Measurements from ENCODE around the gene RDX. TPM values are rescaled to one million over a fixed set of nuclear protein-coding genes. Genes with fewer than 3 reads are reported as not detected.

RDX gene
- total RNA-seq, 4 donors from 2014 or later: 95.7 to 140 (median 115) TPM

GRCh38 chr11:110133160-110133559, 163.3 kb downstream of the RDX start:
- DNase-seq: no peak
- intact Hi-C loops (cut with DNase I; ENCODE audit: low total_unique reads) (no loop called here), in situ Hi-C loops (cut with MboI; ENCODE audit: low sequenced_read_pairs in 4 of 4) (no loop called here)
- H3K9me3 ChIP-seq: no peaks in the 10 kb centered on the region
- no peak overlapping the region for H3K4me3 ChIP-seq
- no peak for TF ChIP-seq CTCF (IDR thresholded peaks at IDR 0.05 in 4 of 5, conservative IDR thresholded peaks at IDR 0.05 in 1 of 5)
- TF ChIP-seq POLR2A (IDR thresholded peaks at IDR 0.05): no peak
- peaks cover 0 to 5% of the 10 kb centered on the region in 2 donors for H3K36me3 ChIP-seq
- ATAC-seq: no peak
- no peak overlapping the region for H3K27ac ChIP-seq
- peaks cover 3 to 29% of the 10 kb centered on the region in 2 donors for H3K4me1 ChIP-seq
- H3K27me3 ChIP-seq: no peaks in the 10 kb centered on the region

GRCh38 chr11:110131386-110132123, 164.9 kb downstream of the RDX start:
- no peak overlapping the region for H3K27ac ChIP-seq
- no peaks in the 10 kb centered on the region for H3K27me3 ChIP-seq
- H3K9me3 ChIP-seq: no peaks in the 10 kb centered on the region
- peaks cover 3 to 30% of the 10 kb centered on the region in 2 donors for H3K4me1 ChIP-seq
- intact Hi-C loops (cut with DNase I; ENCODE audit: low total_unique reads): no loop called here
- in situ Hi-C loops (cut with MboI; ENCODE audit: low sequenced_read_pairs in 4 of 4): no loop called here
- no peak overlapping the region for H3K4me3 ChIP-seq
- DNase-seq (no peak), ATAC-seq (no peak)
- TF ChIP-seq CTCF (IDR thresholded peaks at IDR 0.05 in 4 of 5, conservative IDR thresholded peaks at IDR 0.05 in 1 of 5): no peak
- TF ChIP-seq POLR2A (IDR thresholded peaks at IDR 0.05): no peak
- no peaks in the 10 kb centered on the region for H3K36me3 ChIP-seq

GRCh38 chr11:110130642-110131238, 165.7 kb downstream of the RDX start:
- H3K27ac ChIP-seq: no peak overlapping the region
- ATAC-seq (peak; percentile 19 to 33), DNase-seq (no peak)

GRCh38 chr11:110128161-110128560, 168.3 kb downstream of the RDX start:
- intact Hi-C loops (cut with DNase I; ENCODE audit: low total_unique reads) (no loop called here), in situ Hi-C loops (cut with MboI; ENCODE audit: low sequenced_read_pairs in 4 of 4) (no loop called here)
- Histone ChIP-seq H3K4me3 (no peak overlapping the region), H3K27me3 (no peaks in the 10 kb centered on the region), H3K27ac (no peak overlapping the region), H3K4me1 (peaks cover 3 to 27% of the 10 kb centered on the region in 2 donors), H3K36me3 (no peaks in the 10 kb centered on the region), H3K9me3 (no peaks in the 10 kb centered on the region)
- DNase-seq (no peak), ATAC-seq (no peak)
- TF ChIP-seq POLR2A (IDR thresholded peaks at IDR 0.05): no peak
- TF ChIP-seq CTCF (IDR thresholded peaks at IDR 0.05 in 4 of 5, conservative IDR thresholded peaks at IDR 0.05 in 1 of 5): no peak

More at GRCh38 chr11:110130642-110131238, 165.7 kb downstream of the RDX start:
- no peak overlapping the region for H3K4me3 ChIP-seq
- H3K4me1 ChIP-seq: peaks cover 3 to 30% of the 10 kb centered on the region in 2 donors
- in situ Hi-C loops (cut with MboI; ENCODE audit: low sequenced_read_pairs in 4 of 4) (no loop called here), intact Hi-C loops (cut with DNase I; ENCODE audit: low total_unique reads) (no loop called here)
- H3K36me3 ChIP-seq: no peaks in the 10 kb centered on the region
- H3K27me3 ChIP-seq: no peaks in the 10 kb centered on the region
- TF ChIP-seq CTCF (IDR thresholded peaks at IDR 0.05 in 4 of 5, conservative IDR thresholded peaks at IDR 0.05 in 1 of 5) (no peak), POLR2A (IDR thresholded peaks at IDR 0.05) (no peak)
- no peaks in the 10 kb centered on the region for H3K9me3 ChIP-seq
